22Rv1 (cell line): Measurements from ENCODE around the gene FOXP4.

Experiments
- H3K27ac ChIP-seq: fragments of 450-650 bp; 2 replicates; pipeline ENCODE4 v1.5.1; 2017
- ZFX ChIP-seq: fragments of 450-650 bp; IDR thresholded peaks from 2 replicates; pipeline ENCODE4 v1.6.1; 2017; ENCODE audit warnings: antibody characterized with exemption, borderline replicate concordance
- TF ChIP-seq, protein P1 (sequence below): fragments of 450-650 bp; IDR thresholded peaks from 2 replicates; pipeline ENCODE4 v1.5.1; 2017; ENCODE audit warnings: mild to moderate bottlenecking

FOXP4 gene

DNA sequence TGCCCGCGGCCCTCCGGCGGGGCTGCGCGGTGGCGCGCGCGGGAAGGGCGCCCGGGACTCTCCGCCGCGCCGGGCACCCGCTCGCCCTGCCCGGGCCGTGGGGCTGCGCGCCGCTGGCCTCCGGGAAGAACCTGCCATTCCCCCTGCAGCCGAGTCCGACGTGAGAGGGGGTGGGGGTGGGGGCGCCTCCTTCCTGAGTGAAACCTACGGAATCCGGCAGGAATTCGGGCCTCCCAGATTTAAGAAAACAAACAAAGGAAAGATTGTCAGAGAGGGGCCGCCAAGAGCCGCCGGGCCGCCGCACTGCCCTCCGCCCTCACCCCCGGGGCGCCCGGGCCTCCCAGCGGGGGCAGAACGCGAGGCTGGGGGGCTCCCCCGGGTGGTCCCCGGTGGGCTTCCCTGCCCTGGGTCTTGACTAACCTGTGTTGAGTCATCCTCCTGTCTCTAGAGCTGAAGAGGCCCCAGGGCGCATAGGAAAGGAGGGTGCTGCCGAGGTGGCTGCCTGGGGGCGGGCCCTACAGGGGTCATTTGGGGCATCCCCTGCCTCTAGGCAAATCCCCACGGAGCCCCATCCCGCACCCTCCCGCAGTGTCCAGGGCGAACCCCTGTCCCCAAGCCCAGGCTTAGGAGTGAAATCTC, 42.2 kb upstream of the FOXP4 start:
- no peak overlapping the region for H3K27ac ChIP-seq
- no peak for TF ChIP-seq ZFX
- TF ChIP-seq, protein P1, sequence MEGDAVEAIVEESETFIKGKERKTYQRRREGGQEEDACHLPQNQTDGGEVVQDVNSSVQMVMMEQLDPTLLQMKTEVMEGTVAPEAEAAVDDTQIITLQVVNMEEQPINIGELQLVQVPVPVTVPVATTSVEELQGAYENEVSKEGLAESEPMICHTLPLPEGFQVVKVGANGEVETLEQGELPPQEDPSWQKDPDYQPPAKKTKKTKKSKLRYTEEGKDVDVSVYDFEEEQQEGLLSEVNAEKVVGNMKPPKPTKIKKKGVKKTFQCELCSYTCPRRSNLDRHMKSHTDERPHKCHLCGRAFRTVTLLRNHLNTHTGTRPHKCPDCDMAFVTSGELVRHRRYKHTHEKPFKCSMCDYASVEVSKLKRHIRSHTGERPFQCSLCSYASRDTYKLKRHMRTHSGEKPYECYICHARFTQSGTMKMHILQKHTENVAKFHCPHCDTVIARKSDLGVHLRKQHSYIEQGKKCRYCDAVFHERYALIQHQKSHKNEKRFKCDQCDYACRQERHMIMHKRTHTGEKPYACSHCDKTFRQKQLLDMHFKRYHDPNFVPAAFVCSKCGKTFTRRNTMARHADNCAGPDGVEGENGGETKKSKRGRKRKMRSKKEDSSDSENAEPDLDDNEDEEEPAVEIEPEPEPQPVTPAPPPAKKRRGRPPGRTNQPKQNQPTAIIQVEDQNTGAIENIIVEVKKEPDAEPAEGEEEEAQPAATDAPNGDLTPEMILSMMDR: no peak

DNA sequence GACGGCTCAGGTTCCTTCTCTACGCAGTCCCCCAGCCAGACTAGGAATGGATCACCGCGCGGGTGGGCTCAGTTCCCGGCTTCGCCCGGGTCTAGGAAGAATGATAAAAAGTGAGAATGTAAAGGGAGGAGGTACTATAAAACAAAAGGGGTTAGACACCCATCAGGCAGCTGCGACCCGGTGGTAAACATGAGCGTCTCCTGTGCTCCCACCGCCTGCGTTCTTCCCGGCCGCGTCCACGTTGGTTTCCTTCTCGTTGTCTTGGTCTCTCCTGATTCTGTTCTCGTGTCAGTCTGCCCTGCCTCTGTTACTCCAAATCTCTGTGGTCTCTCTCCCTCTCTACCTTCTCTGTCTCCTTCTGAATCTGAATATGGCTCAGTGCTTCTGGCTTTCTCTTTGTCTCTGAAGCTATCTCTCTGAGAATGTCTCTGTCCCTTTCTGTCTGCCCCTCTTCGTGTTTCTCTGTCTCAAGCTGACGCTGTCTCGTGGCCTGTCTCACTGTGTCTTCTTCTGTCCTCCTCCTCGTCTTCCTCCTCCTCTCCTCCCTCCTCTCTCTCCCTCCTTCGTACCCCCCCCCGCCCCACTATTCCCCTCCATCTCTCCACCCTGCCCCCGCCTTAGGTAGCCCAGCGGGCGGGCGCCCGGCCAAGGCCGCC, 41.6 kb upstream of the FOXP4 start:
- TF ChIP-seq ZFX: no peak
- TF ChIP-seq, protein P1: no peak
- no peak overlapping the region for H3K27ac ChIP-seq

DNA sequence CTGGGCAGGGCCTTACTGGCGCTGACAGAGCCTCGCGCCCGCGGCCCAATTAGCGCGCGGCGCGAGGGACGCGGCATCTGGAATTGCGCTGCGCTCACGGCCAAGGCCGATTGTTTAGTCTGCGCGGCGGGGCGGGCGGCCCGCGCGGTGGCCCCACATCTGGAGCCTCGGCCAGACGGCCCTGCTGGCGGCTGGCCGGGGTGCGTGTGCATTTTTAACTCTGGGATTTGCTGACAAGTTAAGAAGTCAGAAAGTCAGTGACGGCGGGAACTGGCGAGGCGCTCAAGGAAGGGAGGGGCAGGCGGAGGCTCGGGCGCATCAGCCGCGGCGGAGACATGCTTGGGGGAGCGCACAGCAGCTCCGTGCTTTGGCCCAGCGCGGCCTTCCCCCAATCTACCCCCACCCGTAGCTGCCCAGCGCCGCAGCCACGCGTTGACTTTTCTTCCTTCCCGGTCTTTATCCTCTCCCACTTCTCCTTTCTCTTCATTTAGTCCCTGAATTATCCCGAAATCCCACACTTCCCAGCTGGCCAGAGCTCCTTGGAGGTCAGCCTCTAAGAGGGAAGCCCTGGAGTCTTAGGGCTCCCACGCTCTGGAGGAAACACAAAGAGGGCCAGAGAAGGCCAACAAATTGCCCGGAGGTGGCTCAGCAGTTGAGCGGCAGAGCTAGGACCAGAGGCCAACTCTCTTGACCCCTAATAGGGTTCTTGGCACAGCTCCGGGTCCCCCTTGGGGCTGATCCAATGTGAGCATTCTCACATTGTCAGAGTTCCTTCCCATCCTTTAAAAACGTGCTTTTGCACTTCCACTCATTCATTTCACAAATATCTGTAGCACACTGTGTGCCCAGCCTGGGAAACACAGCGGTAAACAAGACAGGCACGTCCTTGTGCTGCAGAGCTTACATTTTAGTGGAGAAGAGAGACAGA, 40.8 kb upstream of the FOXP4 start:
- TF ChIP-seq ZFX: no peak
- TF ChIP-seq, protein P1: no peak
- no peak overlapping the region for H3K27ac ChIP-seq

DNA sequence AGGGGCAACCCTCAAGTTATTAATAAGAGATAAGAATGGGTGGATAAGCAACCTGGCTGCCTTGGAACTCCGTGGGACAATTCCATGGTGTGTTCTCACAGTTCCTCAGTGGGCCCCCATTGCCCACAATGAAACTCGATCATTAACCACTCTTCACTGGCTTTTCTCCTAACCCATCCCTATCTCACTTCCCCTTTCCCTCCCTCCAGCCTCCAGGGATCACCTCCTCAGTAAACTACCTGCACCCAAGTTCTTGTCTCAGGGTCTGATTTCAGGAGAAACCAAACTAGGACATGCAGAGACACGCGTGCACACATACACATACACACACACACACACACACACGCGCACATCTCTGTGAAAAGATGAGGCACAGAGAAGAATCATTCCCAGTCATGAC, 37.7 kb upstream of the FOXP4 start:
- no peak overlapping the region for H3K27ac ChIP-seq
- no peak for TF ChIP-seq ZFX
- TF ChIP-seq, protein P1: no peak

DNA sequence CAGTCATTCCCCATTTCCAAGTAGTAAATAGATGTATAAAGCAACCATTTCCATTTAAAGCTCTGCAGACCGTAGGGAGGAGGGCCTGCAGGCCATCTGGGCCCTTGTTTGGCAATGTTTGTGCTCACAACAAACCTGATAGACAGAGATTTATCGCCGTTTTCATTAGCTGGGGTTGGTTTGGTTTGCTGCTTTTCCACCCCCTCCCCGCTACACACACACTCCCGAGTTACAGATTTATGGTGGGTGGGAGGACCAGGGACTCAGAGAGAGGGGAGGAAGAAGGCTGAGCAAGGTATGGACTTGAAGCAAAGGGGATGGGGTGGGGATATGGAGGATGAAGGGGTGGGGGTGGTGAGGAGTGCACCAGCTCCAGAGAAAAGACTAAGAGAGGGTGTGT, 36.6 kb upstream of the FOXP4 start:
- TF ChIP-seq, protein P1: no peak
- TF ChIP-seq ZFX: no peak
- no peak overlapping the region for H3K27ac ChIP-seq

DNA sequence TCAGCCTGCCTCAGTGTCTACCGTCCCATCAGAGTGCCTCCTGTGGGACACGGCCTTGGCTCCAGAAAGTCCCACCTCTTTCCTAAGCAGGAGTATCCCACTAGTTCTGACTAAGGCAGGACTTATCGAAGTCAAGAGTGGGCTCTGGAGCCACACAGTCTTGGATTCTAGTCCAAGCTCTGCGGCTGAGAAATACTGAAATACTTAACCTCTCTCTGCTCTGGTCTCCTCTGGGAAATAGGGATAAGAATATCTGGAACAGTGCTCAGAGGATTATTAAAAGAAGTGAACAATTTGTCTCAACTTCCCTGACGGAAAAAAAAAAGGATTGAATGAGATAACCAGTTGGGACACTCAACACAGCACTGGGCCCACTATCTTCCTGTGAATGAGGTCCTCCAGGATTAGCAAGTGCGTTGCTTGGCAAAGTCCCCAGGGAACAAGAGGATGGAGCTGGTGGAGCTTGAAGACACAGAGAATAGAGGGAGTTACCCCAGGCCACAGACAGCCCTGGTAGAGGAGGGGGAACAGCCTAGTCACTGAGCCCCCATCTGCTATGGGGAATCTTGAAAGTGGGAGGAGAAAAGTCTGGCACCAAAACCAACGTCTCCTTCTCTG, 34.6 kb upstream of the FOXP4 start:
- no peak overlapping the region for H3K27ac ChIP-seq
- no peak for TF ChIP-seq ZFX
- TF ChIP-seq, protein P1: no peak
